Choroid plexus epithelial cell (primary cell): ENCODE data around the gene FXYD5.
A peak's percentile ranks its signal among the peaks of the same experiment; 100 is the strongest.

Experiments used
- DNase-seq: peaks from one replicate; pipeline ENCODE4 v3.0.0-alpha.2; 2010; ENCODE audit warnings: low read depth
- H3K4me3 ChIP-seq: 2 replicates; pipeline ENCODE4 v1.5.1; 2011; ENCODE audit warnings: low read depth, mild to moderate bottlenecking, control low read depth, low read length, moderate library complexity
- TF ChIP-seq, protein P1 (sequence below): conservative IDR thresholded peaks from 2 replicates; pipeline ENCODE4 v1.5.1; 2011; ENCODE audit warnings: low read depth, mild to moderate bottlenecking, control low read depth, inconsistent platforms, low read length, moderate library complexity

The FXYD5 gene, protein sequence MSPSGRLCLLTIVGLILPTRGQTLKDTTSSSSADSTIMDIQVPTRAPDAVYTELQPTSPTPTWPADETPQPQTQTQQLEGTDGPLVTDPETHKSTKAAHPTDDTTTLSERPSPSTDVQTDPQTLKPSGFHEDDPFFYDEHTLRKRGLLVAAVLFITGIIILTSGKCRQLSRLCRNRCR

DNA sequence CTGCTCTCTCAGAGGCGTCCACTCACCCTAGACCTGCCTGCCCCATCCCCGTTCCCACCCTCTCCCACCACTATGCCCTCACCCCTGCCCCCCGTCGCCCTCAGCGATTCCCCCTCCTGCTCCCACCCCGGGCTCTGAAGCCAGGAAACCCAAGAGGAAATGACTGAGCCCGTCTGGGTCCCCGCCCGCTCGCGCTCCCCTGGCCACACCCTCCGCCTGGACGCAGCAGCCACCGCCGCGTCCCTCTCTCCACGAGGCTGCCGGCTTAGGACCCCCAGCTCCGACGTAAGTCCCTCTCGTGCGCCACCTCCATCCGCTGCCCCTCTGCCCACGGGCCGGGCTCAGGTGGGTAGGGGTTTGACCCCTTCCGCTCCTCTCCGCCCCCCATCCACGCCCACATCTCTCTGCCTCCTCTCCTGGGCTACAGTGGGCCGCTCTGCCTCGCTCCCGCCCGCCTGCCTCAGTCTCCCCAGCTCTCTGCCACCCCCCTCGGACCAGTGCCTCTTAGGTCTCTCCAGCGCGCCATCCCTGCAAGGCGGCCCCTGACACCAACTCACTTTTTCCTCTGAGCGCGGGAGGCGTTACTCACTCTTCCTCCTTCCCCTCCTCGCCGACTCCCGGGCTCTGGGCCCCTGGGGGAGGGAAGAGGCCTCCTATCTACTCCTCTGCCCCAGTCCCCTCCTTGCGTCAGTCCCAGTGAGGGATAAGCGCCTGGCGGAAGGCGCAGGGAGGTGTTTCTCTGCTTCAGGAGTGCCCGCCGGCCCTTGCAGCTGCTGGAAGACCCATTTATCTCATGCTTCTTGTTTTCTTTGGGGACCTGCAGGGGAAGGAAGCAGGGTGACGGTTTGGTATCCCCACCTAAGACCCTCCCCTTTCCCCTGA lies at the start of gene FXYD5:
Gene FXYD5 (plus strand): TSS at position 211 of the 882 bp plus-strand sequence. CDS start 816 bp downstream, outside the sequence.
- TF ChIP-seq, protein P1, sequence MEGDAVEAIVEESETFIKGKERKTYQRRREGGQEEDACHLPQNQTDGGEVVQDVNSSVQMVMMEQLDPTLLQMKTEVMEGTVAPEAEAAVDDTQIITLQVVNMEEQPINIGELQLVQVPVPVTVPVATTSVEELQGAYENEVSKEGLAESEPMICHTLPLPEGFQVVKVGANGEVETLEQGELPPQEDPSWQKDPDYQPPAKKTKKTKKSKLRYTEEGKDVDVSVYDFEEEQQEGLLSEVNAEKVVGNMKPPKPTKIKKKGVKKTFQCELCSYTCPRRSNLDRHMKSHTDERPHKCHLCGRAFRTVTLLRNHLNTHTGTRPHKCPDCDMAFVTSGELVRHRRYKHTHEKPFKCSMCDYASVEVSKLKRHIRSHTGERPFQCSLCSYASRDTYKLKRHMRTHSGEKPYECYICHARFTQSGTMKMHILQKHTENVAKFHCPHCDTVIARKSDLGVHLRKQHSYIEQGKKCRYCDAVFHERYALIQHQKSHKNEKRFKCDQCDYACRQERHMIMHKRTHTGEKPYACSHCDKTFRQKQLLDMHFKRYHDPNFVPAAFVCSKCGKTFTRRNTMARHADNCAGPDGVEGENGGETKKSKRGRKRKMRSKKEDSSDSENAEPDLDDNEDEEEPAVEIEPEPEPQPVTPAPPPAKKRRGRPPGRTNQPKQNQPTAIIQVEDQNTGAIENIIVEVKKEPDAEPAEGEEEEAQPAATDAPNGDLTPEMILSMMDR: no peak
- peak within 1 kb of the TSS; percentile 76 for H3K4me3 ChIP-seq
- DNase-seq: peak; percentile 68

DNA sequence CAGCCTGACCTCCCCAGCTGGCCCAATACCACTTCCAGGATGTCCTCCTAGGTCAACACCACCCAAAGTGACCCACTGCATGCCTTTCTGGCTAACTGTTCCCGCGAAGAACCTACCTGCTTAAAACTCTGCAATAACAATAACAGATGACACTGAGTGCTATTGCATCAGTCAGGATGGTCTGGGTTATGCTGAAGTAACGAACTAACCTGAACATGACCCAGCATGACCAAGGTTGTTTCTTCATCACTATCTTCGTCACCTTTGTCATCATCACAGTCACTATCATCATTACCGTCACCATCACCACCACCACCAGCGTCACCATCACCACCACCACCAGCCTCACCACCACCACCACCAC lies 49.5 kb upstream of the FXYD5 start:
- H3K4me3 ChIP-seq: no peak overlapping the region
- DNase-seq: no peak
- TF ChIP-seq, protein P1: no peak

DNA sequence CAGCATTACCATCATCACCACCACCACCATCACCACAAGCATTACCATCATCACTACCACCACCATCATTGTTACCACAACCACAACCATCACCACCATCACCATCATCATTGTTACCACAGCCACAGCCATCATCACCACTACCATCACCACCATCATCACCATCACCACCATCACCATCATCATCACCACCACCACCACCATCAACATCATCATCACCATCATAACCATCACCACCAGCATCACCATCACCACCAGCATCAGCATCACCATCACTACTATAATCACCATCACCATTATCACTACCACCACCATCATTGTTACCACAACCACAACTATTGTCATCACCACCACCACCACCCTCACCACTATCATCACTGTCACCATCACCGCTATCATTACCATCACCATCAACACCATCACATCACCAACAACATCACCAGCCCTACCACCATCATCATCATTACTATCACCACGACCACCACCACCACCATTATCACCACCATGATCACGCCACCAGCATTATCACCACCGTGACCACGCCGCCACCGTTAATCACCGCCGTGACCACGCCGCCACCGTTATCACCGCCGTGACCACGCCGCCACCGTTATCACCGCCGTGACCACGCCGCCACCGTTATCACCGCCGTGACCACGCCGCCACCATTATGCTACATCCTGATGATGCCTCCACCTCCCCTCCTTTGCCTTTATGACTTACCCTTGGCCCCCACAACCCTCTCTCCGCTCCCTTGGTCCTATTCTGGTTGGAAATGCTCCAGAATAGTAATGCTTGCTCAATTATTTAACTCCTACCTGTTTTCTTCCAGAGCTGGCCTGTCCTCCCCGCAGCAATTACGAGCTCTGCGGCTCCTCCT lies 48.9 kb upstream of the FXYD5 start:
- no peak overlapping the region for H3K4me3 ChIP-seq
- TF ChIP-seq, protein P1: no peak
- DNase-seq: no peak

DNA sequence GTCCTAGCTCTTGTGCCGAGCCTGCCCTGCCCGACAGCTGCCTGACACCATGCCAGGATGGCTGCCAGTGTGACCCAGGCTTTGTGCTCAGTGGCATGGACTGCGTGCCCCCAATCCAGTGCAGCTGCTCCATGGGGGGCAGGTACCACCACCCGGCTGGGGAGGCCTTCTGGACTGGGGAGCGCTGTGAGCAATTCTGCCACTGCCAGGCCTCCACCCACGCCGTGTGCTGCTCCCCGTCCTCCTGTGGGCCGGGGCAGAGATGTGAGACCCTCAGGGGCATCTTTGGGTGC lies 48.3 kb upstream of the FXYD5 start:
- TF ChIP-seq, protein P1: no peak
- no peak overlapping the region for H3K4me3 ChIP-seq
- DNase-seq: no peak

DNA sequence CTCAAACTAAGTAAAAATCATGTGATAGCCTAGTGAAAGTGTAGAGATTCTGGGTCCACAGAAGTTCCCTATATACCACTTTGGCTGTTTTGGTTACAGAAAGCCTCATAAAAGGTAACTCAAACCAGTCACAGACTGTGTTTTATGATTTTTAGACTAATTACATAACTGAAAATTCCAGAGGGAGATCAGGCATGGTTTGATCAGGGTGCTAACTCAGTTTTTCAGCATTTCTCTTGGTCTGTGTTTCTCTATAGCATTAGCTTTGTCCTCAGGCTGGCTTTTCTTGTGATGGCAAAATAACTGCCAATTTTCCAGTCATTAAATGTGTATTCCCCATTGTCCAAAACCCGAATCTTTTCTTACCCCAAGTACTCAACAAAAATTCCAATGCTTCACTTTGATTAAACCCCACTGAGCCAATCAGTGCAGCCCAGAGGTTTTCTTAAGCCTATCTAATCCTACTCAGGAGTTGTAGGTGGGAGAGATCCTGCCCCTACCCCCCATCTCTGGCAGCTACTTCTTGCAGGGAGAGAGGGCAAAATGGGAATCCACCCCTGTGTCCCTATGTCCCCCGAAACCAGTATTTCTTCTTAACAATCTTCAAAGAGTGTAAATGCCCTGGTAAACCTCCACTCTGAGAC lies 47.5 kb upstream of the FXYD5 start:
- DNase-seq: no peak
- TF ChIP-seq, protein P1: no peak
- H3K4me3 ChIP-seq: no peak overlapping the region

DNA sequence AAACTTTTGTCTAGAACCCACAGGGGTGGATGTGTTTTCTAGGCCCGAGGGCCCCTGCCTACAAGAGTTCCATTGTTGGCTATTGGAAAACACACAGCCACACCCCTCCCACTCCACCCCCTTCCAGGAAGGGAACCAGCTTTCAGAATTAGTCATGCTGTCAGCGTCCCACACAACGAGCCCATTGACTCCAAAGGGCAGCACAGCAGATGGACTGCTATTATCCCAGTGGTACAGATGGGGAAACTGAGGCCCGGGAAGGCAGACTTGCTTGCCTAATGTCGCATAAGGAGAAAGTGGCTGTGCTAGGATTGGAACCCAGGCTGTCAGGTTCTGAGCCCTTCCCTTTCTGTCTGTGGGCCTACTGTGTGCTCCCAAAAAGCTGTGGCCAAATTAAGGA lies 47.0 kb upstream of the FXYD5 start:
- DNase-seq: peak; percentile 35
- TF ChIP-seq, protein P1: no peak
- H3K4me3 ChIP-seq: no peak overlapping the region
